ENCODE measurements around the gene CBFA2T3.

GRCh38 chr16:88975511-88976061 lies 1.4 kb downstream of the CBFA2T3 start:
- TF ChIP-seq, protein P1, sequence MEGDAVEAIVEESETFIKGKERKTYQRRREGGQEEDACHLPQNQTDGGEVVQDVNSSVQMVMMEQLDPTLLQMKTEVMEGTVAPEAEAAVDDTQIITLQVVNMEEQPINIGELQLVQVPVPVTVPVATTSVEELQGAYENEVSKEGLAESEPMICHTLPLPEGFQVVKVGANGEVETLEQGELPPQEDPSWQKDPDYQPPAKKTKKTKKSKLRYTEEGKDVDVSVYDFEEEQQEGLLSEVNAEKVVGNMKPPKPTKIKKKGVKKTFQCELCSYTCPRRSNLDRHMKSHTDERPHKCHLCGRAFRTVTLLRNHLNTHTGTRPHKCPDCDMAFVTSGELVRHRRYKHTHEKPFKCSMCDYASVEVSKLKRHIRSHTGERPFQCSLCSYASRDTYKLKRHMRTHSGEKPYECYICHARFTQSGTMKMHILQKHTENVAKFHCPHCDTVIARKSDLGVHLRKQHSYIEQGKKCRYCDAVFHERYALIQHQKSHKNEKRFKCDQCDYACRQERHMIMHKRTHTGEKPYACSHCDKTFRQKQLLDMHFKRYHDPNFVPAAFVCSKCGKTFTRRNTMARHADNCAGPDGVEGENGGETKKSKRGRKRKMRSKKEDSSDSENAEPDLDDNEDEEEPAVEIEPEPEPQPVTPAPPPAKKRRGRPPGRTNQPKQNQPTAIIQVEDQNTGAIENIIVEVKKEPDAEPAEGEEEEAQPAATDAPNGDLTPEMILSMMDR (IDR thresholded peaks at IDR 0.05 in 4 of 5, conservative IDR thresholded peaks at IDR 0.05 in 1 of 5) = no peak
- TF ChIP-seq POLR2A (IDR thresholded peaks at IDR 0.05) = no peak
